HG03558 (cell line): ENCODE results near the gene AUP1.

Experiments used
- ATAC-seq: cut with Tn5 transposase; IDR thresholded peaks from one replicate; pipeline ENCODE4 v1.9.1; 2021; ENCODE audit warnings: moderate number of reproducible peaks; ENCODE audit not compliant: unreplicated experiment; ENCODE audit errors: extremely low read depth

Gene AUP1

DNA sequence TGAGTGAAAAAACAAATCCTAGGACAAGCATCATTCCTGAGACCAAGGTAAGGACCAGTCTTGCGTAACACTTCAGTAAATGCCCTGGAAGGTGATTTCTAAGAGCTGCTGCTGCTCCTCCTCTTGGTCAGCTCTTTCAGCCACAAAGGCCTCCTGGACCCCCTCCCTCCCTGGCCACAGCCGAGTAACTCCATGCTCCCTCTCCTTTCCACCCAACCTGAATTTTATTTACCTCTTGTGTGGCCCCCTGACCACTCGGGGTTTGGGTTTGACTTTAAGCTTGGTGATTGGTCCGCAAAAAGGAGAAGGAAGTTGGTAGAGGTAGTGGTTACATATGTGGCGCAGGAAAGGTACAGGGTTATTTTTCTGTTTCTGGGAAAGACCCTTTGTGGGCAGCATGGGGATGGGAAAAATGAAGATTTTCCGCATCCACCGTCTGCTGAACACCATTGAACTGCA is 9.4 kb upstream of the AUP1 start:
- no peak for ATAC-seq

DNA sequence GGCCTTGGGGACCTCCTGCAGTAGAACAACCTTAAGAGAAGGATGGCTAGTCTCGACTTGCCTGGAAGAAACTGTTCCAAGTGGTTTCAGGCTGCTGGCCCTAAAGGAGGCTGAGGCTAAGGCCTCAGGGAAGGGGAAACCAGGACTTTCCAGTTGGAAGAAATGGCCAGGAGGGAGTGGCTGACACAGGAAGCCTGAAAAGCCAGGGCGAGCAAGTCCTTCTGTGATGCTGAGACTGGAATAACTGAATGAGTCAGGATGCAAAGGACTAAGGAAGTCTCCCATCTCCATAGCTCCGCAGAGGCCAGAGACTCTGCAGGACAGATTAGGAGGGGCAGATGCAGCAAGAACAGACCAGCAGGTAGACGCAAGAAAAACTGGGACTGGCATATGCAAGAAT is 7.6 kb upstream of the AUP1 start:
- ATAC-seq, result no peak

DNA sequence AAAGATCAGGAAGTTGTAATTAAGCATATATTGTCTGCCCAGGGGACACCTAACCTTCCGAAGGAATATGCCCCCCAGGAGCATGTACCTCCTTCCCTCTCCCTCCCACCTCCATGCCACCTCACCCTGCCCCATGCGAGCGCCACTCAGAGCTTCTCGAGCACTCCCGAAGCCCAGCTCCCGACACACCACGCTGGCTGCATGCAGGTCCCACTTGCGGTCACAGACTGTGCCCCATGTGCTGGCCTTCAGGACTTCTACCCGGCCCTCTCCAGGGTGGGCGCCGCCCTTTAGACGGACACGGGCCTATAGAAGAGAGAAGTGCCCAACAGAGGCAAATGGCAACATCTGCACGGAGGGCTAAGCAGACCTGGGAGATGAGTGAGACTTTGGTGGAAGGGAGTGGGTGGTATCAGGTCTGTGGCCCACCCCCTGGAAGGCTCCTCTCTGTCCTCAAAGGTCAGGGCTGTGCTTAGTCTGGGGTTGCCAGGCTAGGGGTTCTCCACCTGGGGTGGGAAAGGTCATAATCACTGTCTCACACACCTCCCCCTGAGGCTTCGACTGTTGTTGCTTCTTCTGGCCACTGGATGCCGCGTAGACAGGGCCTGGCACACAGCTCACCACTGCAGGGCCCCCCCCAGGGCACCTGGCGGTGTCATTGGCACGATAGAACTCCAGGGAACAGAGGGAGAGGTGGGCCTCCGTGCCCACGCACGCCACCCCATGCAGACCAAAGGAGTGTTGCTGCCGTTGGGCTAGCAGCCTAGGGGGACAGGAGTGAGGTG is 6.9 kb upstream of the AUP1 start:
- no peak for ATAC-seq

DNA sequence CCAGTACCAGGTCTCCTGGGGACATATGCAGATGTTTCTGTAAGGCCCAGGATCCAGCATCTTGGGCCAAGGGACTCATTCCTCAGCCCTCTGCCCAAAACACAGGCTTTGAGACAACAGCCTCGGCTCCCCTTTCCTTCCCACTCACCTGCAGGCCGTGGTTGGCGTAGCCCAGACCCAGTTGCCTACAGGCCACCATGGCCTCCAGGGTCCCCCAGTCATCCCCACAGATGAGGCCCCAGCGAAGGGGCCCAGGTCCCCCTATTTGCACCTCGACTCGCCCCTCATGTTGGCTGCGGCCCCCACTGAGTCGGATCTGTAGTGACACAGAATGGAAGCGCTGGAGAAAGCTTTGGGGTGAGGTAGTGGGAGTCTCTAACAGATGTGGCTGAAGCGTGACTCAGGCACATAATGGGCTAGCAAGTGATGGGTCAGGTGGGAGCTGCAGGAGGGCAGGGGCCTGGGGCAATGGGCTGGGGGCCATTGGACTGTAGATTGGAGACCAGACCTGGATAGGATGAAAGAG is 6.0 kb upstream of the AUP1 start:
- no peak for ATAC-seq

DNA sequence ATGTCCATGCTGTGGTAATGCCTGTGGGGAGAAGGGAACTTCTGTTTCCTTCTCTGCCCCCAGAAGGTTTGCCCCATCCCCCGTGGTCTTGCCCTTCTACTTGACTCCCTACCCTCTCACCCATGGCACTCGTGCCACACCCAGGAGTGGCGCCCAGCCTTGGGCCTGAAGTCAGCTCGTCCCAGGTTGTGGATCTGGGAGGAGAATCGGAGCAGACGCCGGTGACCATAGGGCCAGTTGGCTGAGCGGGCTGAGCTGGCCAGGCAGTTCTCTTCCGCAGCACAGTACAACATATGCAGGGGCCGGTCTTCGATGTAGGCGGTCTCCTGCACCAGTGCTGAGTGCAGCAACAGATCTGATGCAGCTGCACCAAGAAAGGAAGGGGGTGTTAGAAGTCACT is 4.9 kb upstream of the AUP1 start:
- no peak for ATAC-seq

DNA sequence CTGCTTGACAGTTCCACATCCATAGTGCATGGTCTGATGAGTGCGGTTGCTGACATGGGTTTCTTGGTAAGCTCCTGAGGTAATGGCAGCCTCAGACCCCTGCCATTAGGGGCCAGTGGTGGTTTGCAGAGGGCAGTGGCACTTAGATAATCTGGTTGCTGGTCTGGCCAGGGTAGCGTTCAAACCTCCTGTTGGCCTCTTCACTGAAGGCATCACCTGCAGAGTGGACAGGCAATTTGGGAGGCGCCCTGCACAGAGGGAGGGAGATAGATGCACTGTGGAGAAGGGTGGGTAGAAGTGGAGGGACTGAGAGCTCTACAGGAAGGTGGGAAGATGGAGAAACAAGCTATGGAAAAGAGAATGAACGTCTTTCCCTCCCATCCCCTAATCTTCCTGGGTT is 4.0 kb upstream of the AUP1 start:
- no peak for ATAC-seq

DNA sequence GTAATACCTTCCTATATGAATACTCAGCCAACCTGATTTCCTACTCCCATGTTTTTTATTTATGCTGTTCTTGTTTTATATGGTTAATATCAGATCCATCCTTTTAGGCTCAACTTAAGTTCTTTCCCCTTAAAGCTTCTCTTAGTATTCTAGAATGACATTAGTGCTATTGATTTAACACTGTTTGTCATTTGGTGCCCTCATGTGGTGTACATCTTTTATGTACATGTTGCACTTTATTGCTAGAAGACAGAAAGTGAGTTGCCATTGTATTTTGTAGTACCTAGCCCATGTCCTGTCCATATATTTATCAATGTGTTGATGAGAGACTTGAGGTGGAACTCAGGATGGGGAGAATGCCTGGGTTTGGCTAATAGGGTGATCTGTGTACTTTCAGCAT is 2.7 kb upstream of the AUP1 start:
- no peak for ATAC-seq

DNA sequence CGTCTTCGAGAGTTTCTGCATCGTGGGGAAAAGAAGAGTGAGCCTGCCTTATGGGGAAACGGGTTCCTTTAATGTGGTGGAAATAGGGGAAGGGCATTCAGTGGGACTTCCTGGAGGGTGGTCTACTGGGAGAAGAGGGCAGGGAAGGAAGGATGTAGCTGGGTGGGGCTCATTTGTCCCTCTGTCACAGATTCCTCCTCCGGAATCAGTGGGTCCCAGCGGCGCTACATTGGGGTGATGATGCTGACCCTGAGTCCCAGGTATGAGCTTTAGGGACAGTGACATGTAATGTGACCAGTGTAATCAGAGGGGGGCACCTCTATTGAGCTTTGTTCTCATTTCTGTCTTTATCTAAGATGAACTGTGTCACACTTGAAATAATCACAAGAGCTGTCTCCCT is 2.2 kb upstream of the AUP1 start:
- ATAC-seq, result no peak

DNA sequence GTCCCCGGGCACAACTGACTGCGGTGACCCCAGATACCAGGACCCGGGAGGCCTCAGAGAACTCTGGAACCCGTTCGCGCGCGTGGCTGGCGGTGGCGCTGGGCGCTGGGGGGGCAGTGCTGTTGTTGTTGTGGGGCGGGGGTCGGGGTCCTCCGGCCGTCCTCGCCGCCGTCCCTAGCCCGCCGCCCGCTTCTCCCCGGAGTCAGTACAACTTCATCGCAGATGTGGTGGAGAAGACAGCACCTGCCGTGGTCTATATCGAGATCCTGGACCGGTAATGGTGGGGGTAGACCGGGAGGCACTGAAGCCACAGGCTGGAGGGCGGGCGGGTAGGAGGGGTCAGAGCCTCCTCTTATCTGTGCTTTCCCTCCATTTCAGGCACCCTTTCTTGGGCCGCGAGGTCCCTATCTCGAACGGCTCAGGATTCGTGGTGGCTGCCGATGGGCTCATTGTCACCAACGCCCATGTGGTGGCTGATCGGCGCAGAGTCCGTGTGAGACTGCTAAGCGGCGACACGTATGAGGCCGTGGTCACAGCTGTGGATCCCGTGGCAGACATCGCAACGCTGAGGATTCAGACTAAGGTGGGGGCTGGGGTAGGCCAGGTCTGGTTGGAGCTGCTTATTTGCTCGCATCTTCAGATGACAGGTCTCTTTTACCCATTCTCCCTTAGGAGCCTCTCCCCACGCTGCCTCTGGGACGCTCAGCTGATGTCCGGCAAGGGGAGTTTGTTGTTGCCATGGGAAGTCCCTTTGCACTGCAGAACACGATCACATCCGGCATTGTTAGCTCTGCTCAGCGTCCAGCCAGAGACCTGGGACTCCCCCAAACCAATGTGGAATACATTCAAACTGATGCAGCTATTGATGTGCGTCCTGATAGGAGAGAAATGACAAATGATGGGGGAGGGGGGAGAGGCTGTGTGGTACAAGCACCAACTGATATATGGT is 1.0 kb upstream of the AUP1 start:
- no peak for ATAC-seq

DNA sequence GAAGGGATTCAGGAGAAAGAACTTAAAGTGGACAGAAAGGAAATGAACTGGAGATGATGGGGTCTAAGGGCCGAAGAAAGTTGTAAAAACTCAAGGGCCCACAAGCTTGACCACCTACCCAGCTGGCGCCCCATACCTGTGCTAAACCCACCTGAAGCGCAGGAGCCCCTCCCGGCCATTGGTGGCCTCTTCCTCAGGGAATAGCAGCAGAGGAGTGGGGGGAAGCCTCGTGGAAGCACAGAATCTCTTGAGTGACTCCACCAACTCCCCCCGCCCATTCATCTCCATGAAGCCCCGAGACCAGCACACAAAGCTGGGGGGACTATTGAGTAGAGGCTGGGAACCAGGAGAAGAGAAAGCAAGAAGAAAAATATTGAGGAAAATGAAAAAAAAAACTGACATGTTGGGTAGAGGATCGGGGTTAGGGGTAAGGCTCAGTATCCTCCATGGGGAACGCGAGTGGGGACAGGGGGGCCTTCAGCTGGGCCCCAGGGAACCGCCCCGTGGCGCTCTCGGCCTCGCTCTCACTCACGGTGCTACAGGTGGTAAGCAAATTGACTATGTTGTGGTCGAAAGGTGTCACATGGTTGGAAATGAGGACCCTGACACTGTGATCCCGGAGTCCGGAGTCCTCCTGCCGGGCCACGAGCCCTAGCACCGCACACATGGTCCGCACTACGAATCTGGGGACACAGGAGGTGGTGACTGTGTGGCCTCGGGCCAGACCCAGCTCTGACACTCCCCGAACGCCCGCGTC is 728 bp downstream of the AUP1 start:
- ATAC-seq, result no peak

DNA sequence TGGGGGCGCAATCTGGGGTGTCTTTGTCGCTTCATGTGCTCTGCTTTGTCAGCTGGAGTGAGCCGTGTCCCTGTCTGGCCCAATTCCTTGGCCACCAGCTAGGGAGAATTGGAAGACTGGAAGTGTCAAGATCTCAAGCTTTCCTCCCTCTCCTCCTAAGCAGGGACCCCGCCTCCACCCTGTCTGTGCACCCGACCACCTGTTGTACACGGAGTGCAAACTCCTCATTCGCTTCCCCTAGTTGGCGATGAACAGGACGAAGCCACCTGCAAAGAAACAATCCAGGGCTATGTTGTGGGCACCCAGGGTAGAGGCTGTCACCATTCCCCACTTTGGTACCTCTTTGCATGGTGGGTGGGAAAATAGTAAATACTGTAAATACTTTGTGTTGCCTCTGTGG is 1.8 kb downstream of the AUP1 start:
- no peak for ATAC-seq

DNA sequence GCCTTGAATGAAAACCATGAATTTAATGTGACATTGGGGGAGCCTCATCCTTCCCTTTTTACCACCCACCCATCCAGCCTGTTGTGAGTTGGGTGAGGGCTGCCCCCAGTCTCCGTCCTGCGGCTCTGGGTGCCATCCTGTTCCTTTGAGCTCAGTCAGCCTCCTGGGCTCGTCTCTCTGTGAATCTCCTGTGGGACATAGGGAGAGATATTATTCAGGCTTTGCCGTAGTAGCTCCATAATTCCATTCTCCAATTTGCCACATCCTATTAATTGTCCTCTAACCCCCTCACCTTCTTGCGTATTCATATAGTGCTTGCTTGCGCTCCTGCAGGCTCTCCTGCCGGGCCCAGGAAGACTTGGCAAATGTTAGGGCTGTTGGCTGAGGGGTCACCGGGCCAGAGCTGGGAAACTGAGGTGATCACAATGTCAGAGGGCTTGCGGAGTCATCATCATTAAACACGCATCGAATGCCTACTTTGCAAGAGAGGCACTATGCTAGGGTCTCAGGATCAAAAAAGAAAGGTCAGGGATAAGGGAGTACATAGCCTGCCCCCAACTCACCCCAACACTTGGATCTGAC is 2.8 kb downstream of the AUP1 start:
- ATAC-seq, result no peak

DNA sequence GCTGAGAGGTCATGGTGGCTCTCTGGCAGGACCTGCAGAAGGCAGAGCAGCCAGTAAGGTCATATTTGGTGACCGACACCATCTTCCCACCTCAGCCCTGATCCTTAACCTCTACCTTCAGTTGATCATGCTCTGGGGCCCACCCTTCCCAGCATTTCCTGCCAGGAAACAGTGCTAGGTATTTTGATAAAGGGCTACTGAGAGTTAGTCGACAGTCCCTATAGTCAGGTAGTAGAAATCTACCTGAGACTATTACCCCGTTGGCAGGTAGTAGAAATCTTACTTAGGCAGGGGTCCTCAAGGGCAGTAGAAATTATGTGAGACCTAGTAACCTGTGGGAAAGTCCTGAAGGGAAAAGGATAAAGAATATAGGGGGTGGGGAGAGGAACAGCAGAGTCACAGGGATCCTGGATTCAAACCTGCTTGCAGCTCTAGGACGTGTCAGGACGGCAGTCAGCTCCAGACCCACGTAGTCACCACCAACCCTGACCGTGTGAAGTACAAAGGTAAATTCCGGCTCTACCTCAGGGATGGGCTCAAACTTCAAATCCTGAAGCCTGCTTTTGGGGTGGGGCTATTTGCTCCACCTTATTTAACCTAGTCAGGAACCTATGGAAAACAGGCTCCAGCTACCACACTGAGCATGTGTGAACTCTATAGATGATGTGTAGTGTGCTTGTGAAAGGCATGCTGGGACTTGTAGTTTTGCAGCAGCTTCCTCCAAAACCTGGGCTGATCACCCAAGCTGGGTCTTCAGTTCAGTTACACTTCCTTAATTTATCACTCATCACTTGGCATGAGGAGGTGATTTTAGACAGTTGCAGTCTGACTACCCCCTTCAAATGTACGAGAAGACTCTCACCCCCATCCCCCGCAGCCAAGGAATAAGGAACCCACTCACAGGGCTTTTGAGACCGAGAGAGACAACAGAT is 3.5 kb downstream of the AUP1 start, which contains the start of gene DQX1:
TSS of gene DQX1 (minus strand) at position 515 of the 932 bp plus-strand sequence. CDS start at position 13, 502 bp downstream.
- no peak for ATAC-seq

DNA sequence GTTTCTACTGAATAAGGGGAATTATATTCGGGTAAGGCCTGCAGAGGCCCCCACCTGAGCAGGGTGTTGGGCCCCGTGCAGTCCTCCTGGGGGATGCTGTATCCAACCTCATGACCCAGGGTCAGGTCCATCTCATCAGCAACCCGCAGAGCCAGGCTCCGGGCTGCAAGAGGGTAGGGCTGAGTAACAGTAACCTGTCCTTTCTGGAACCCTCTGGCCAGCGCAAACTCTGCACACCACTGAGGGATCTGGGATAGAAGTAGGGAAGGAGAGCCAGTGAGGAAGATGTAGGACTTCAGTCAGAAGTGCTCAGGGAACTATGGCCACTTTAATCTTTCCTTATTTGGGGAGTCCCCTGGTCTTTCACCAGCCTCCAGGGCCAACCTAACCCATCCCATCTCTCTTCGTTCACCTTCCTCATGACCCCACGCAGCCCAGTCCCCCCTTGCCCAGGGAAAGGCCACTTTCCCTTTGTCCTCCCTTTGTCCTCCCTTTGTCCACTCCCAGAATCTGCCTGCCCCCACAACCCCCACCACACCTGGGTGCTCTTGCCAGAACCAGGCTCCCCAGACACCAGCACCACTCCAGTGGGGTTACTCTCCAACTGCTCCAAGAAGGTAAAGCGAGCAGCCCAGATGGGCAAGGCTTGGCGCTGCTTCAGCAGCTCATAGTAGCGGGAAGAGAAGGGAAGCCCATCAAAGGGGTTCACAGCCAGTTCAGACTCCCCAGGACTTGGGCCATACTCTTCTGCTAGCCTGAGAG is 4.4 kb downstream of the AUP1 start:
- no peak for ATAC-seq

DNA sequence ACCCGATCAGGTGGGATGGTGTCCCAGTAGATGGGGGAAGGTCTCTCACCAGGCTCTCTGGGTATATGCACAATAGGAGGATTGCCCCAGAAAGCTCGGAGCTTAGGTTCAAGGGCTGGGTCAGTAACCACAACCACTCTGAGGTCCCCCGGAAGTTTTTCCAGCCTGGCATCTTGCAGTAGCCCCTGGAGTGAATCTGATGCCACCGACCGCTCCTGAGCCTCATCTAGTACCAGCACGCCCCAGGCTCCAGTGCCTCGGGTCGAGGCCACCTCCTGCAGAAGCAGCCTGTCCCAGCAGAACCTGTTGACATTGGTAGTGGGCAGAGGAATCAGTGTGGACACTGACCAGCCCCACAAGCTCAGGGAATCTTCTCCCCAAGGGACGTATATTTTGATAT is 5.5 kb downstream of the AUP1 start:
- no peak for ATAC-seq

DNA sequence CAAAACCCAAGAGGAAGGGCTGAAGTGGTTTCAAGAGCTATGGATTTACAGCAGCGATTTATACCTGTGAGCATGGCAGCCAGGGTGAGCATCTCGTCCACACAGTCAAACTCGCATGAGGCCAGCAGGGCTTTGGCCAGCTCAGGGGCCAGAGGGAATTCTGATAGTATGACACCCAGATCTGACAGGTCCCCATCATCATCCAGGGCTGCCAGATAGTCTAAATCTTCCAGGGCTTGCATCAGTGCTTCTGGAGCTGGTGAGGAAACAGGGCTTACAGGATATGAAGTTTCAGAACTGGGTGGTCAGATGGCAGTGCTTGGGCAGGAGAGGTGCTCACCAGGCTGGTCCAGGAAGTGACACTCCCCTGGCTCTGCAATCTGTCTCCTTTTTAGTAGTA is 7.0 kb downstream of the AUP1 start:
- ATAC-seq, result no peak

DNA sequence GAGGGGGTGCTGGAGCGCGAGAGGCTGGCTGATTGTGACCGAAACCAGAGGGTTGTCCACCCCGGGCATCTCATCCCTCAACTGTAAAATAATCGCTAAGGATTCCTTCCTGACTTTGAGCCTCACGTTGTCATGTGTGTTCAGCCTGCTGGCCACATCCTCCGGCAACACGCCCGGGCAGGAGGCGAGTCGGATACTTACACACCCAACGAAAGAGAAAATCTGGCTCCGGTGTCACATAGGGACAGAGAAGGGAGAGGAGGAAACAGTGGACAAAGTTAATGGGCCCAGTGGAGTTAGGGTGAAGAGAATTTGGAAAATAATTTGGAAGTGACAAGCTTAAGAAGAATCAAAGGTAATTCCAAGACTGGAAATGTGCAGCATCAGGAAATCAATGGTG is 12.9 kb downstream of the AUP1 start:
- ATAC-seq, result no peak

DNA sequence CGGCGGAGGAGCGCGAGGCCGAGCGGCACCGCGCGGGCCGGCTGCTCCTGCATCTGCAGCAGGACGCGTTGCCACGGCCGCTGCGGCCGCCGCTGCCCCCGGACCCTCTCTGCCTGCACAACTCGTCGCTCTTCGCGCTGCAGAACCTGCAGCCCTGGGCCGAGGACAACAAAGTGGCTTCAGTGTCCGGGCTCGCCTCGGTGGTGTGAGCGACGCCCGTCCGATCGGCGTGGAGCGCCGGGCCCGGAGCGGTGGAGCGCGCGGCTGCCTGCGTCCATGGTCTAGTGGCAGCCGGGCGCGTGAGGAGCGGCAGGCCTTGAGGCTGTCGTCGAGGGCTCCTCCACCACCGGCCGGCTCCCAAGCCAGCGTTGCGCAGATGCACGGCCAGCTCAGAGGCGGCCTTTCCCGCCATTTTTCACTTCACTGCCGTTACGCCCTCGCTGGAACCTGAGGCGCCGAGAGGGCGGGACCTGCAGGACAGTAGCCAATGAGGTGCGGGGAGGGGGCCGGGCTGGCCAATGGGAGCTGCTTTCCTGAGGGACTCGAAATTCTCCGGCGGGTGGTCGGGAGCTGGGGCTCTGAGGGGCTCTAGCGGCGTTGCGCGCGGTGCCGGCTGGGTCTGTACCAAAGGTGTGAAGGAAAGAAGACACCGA is 13.4 kb downstream of the AUP1 start:
- no peak for ATAC-seq
